ENCODE data around the gene EPB41L4A.

Gene EPB41L4A

GRCh38 chr5:112143690-112144089, 275.4 kb downstream of the EPB41L4A start:
- no peak for DNase-seq

GRCh38 chr5:112142769-112143270, 276.3 kb downstream of the EPB41L4A start:
- DNase-seq, result no peak

- DNase-seq, result no peak
These were observed 277.5 kb downstream of the EPB41L4A start for GRCh38 chr5:112141582-112141981.

- no peak for DNase-seq
These were observed 280.6 kb downstream of the EPB41L4A start for GRCh38 chr5:112138526-112138925.

- no peak for DNase-seq
These were observed 282.3 kb downstream of the EPB41L4A start for GRCh38 chr5:112136773-112137172.

GRCh38 chr5:112127861-112128260, 291.2 kb downstream of the EPB41L4A start:
- DNase-seq, result no peak

- DNase-seq, result no peak
These were observed 292.1 kb downstream of the EPB41L4A start for GRCh38 chr5:112126982-112127381.

- DNase-seq, result no peak
These were observed 293.2 kb downstream of the EPB41L4A start for GRCh38 chr5:112125903-112126302.

- DNase-seq, result no peak
These were observed 294.3 kb downstream of the EPB41L4A start for GRCh38 chr5:112124788-112125187.

GRCh38 chr5:112123086-112123485, 296.0 kb downstream of the EPB41L4A start:
- DNase-seq, result no peak

- DNase-seq, result no peak
These were observed 296.7 kb downstream of the EPB41L4A start for GRCh38 chr5:112122353-112122752.

GRCh38 chr5:112121258-112121657, 297.8 kb downstream of the EPB41L4A start:
- DNase-seq, result no peak

- DNase-seq, result no peak
These were observed 299.1 kb downstream of the EPB41L4A start for GRCh38 chr5:112119969-112120368.

- DNase-seq, result no peak
These were observed 299.6 kb downstream of the EPB41L4A start for GRCh38 chr5:112119508-112119907.

GRCh38 chr5:112117551-112117950, 301.5 kb downstream of the EPB41L4A start:
- no peak for DNase-seq

GRCh38 chr5:112116371-112116770, 302.7 kb downstream of the EPB41L4A start:
- no peak for DNase-seq

- DNase-seq, result no peak
These were observed 305.5 kb downstream of the EPB41L4A start for GRCh38 chr5:112113565-112113964.

Measured in activated CD4-positive, alpha-beta T cell treated with anti-CD3 and anti-CD28 coated beads, Interleukin-2, amount 50 U/mL, for 16 hours (primary cell).